Measurements from ENCODE around the gene RCC1. TPM values are rescaled to one million over a fixed set of nuclear protein-coding genes. Genes with fewer than 3 reads are reported as not detected.
"Not testable (repeated sequence)": the region's sequence is repeated elsewhere in the genome, so short reads cannot be mapped to it uniquely, and the experiment has no call there.

Gene RCC1
- total and polyA plus RNA-seq, 2 donors (not counting 3 experiments of a cell fraction or from before 2014, with no cell fraction given): 37.1 to 77.7 TPM

DNA sequence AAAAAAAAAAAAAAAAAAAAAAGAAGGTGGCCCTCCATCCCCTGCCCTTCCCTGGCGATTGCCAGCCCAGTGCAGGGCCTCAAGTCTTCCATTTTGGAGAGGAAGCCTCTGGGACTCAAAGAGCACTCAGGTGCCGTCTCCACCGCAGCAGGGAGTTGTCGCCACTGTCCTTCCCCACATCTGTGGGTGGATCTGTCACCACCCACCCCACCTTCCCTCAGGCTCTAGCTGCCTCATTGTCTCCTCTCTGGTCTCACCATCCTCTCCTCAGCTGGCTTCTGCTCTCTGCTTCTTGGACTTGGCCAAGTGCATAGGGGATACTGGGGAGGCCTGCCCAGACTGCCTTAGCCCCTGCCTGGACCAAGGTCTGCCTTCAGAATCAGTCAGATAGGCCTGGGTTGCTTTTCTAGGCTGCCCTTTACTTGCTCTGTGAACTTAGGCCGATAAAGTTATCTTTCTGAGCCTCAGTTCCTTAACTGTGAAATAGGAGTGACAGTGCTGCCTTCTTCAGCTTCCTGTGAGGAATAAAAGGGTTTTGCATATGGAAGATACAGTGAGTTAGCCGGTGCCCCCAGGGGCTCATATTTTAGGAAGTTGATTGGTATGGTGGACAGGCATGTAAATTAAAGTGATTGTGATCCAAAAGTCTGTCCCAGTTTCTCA, 15.8 kb downstream of the RCC1 start:
- no peak for DNase-seq (ENCODE audit: low read depth, low spot score)
- ChIA-PET POLR2A (interaction anchor here (0.7 to 1.9 kb wide), 3 partner anchors 24 to 58 kb away, joined by 3 to 9 read pairs (median 4); no protein-coding TSS in a partner anchor), CTCF (interaction anchor here (0.9 kb wide), 1 partner anchor 83 kb away, joined by 3 read pairs; no protein-coding TSS in a partner anchor)
- Histone ChIP-seq H3K27ac (ENCODE audit: insufficient read depth, low read depth, low read length) (no peak overlapping the region), H3K9me1 (replicated peaks; ENCODE audit: control insufficient read depth, extremely low read depth, insufficient read depth, low read length) (no peaks in the 10 kb centered on the region), H3K27me3 (ENCODE audit: control insufficient read depth in 2 of 2, insufficient read depth in 2 of 2, low read length in 2 of 2) (no peaks in the 10 kb centered on the region), H3K4me2 (ENCODE audit: insufficient read depth, low read length) (no peak overlapping the region), H2AFZ (ENCODE audit: low read depth, low read length) (no peak overlapping the region), H3K9ac (replicated peaks; ENCODE audit: extremely low read depth, insufficient read depth, low read length) (no peak overlapping the region), H3K79me2 (ENCODE audit: control insufficient read depth, insufficient read depth, low read length) (peaks cover 73% of the 10 kb centered on the region), H3K36me3 (ENCODE audit: control insufficient read depth in 2 of 2, extremely low read depth in 1 of 2, insufficient read depth in 2 of 2, low read length in 2 of 2) (no peaks in the 10 kb centered on the region), H3K4me3 (replicated peaks in 1 of 3; ENCODE audit: insufficient read depth in 1 of 3, low read depth in 1 of 3, low read length in 3 of 3) (no peak overlapping the region), H3K4me1 (ENCODE audit: control insufficient read depth, extremely low read depth, insufficient read depth, low read length) (peaks cover 14% of the 10 kb centered on the region), H3K9me3 (replicated peaks; ENCODE audit: control insufficient read depth, insufficient read depth, low read length) (no peaks in the 10 kb centered on the region), H4K20me1 (replicated peaks; ENCODE audit: control insufficient read depth, extremely low read depth, insufficient read depth, low read length) (no peaks in the 10 kb centered on the region)
- dilution Hi-C loops (cut with MboI; ENCODE audit: extremely low pct_ligation_motif_present, low sequenced_read_pairs) (no loop called here), intact Hi-C loops (cut with micrococcal nuclease) (no loop called here)
- TF ChIP-seq POLR2AphosphoS5 (IDR thresholded peaks at IDR 0.05; ENCODE audit: insufficient read depth, low read depth, low read length) (no peak), POLR2A (IDR thresholded peaks at IDR 0.05; ENCODE audit: low read depth, low read length) (no peak), MYC (IDR thresholded peaks at IDR 0.05; ENCODE audit: low read depth, low read length) (no peak), JUN (IDR thresholded peaks at IDR 0.05; ENCODE audit: borderline replicate concordance, insufficient read depth, insufficient read length, low read depth) (no peak), FOS (IDR thresholded peaks at IDR 0.05; ENCODE audit: borderline replicate concordance, insufficient read depth, low read length) (no peak), GATA2 (IDR thresholded peaks at IDR 0.05; ENCODE audit: insufficient read depth, insufficient read length, low read depth, low read length) (no peak)
- TF ChIP-seq, protein P1, sequence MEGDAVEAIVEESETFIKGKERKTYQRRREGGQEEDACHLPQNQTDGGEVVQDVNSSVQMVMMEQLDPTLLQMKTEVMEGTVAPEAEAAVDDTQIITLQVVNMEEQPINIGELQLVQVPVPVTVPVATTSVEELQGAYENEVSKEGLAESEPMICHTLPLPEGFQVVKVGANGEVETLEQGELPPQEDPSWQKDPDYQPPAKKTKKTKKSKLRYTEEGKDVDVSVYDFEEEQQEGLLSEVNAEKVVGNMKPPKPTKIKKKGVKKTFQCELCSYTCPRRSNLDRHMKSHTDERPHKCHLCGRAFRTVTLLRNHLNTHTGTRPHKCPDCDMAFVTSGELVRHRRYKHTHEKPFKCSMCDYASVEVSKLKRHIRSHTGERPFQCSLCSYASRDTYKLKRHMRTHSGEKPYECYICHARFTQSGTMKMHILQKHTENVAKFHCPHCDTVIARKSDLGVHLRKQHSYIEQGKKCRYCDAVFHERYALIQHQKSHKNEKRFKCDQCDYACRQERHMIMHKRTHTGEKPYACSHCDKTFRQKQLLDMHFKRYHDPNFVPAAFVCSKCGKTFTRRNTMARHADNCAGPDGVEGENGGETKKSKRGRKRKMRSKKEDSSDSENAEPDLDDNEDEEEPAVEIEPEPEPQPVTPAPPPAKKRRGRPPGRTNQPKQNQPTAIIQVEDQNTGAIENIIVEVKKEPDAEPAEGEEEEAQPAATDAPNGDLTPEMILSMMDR (IDR thresholded peaks at IDR 0.05; ENCODE audit: extremely low read depth in 1 of 2, insufficient read depth in 1 of 2, low read depth in 1 of 2, low read length in 2 of 2): no peak
- TF ChIP-seq, protein P2, sequence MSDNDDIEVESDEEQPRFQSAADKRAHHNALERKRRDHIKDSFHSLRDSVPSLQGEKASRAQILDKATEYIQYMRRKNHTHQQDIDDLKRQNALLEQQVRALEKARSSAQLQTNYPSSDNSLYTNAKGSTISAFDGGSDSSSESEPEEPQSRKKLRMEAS (IDR thresholded peaks at IDR 0.05; ENCODE audit: insufficient read depth, insufficient read length): no peak
- BruUV-seq (replicated peaks): no TSS peak
- FAIRE-seq: no peak

DNA sequence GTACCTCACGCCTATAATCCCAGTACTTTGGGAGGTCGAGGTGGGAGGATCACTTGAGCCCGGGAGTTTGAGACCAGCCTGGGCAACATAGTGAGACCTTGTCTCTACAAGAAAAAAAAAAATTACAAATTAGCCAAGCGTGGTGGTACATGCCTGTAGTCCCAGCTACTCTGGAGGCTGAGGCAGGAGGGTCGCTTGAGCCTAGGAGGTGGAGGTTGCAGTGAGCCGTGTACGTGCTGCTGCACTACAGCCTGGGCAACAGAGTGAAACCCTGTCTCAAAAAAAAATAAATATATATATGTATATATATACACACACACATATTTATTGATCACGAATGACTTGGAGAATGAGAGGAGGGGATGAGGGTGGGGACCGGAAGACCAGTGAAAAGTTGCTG, 16.7 kb downstream of the RCC1 start:
- H2AFZ ChIP-seq (ENCODE audit: low read depth, low read length); H3K4me2 ChIP-seq (ENCODE audit: insufficient read depth, low read length); H3K9ac ChIP-seq (replicated peaks; ENCODE audit: extremely low read depth, insufficient read depth, low read length); H3K36me3 ChIP-seq (ENCODE audit: control insufficient read depth in 2 of 2, extremely low read depth in 1 of 2, insufficient read depth in 2 of 2, low read length in 2 of 2); DNase-seq (ENCODE audit: low read depth, low spot score); H3K27me3 ChIP-seq (ENCODE audit: control insufficient read depth in 2 of 2, insufficient read depth in 2 of 2, low read length in 2 of 2); dilution Hi-C loops (cut with MboI; ENCODE audit: extremely low pct_ligation_motif_present, low sequenced_read_pairs); BruUV-seq (replicated peaks); H3K27ac ChIP-seq (ENCODE audit: insufficient read depth, low read depth, low read length); H3K9me3 ChIP-seq (replicated peaks; ENCODE audit: control insufficient read depth, insufficient read depth, low read length); FAIRE-seq; H4K20me1 ChIP-seq (replicated peaks; ENCODE audit: control insufficient read depth, extremely low read depth, insufficient read depth, low read length); H3K4me3 ChIP-seq (replicated peaks in 1 of 3; ENCODE audit: insufficient read depth in 1 of 3, low read depth in 1 of 3, low read length in 3 of 3); intact Hi-C loops (cut with micrococcal nuclease); H3K9me1 ChIP-seq (replicated peaks; ENCODE audit: control insufficient read depth, extremely low read depth, insufficient read depth, low read length): not testable (repeated sequence)
- CTCF ChIA-PET: interaction anchor here (0.9 kb wide), 2 partner anchors 83 to 355 kb away, joined by 3 read pairs; no protein-coding TSS in a partner anchor
- H3K79me2 ChIP-seq (ENCODE audit: control insufficient read depth, insufficient read depth, low read length): peaks cover 81% of the 10 kb centered on the region
- peaks cover 11% of the 10 kb centered on the region for H3K4me1 ChIP-seq (ENCODE audit: control insufficient read depth, extremely low read depth, insufficient read depth, low read length)
- POLR2A ChIA-PET: interaction anchor here (0.7 to 1.9 kb wide), 3 partner anchors 23 to 57 kb away, joined by 3 to 9 read pairs (median 4); no protein-coding TSS in a partner anchor

Data from endothelial cell of umbilical vein (primary cell).